ENCODE results near the gene RGS9.

- TF ChIP-seq POLR2A (IDR thresholded peaks at IDR 0.05; ENCODE audit: low read length), result no peak
- no peak for TF ChIP-seq GATA1 (IDR thresholded peaks at IDR 0.05; ENCODE audit: low read depth, low read length)
These were observed 40.7 kb downstream of the RGS9 start for GRCh38 chr17:65177901-65178300.

Measured in erythroblast (primary cell).